NT2/D1 (cell line): ENCODE data around the gene C19orf33.

Experiments
- SUZ12 ChIP-seq: IDR thresholded peaks from 2 replicates; pipeline ENCODE4 v1.6.1; 2011; ENCODE audit not compliant: insufficient read length, insufficient read depth; ENCODE audit errors: extremely low read depth
- YY1 ChIP-seq: IDR thresholded peaks from 2 replicates; pipeline ENCODE4 v1.6.1; 2011; ENCODE audit not compliant: insufficient read length, insufficient read depth
- ZNF274 ChIP-seq: IDR thresholded peaks from 2 replicates; pipeline ENCODE4 v1.6.1; 2011; ENCODE audit warnings: mild to moderate bottlenecking, low read depth, low read length

DNA sequence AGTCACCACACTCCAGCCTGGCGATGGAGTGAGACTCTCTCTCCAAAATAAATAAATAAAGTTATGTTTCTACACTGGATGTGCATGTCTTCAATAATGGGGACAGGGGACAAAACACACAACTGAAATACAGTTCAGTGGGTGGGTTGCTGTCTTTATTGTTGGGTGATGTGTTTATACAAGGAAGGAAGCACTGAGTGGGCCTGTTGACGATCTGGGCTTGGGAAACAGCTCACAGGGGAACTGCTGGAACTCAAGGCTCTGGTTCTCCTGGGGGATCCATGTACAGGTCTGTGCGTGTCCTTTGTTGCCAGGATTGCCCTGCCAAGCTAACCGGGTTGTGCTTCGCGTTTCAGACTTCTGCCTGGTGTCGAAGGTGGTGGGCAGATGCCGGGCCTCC is 20.8 kb upstream of the C19orf33 start:
- TF ChIP-seq ZNF274 (no peak), SUZ12 (no peak), YY1 (no peak)
